GM11168 (cell line): ENCODE results near the gene GRM8.

ENCODE experiments used
- in situ Hi-C: fragments of 300-500 bp; cut with MboI; formaldehyde crosslinking; loops from one replicate; pipeline ENCODE4 v1.12.0; 2022; ENCODE audit warnings: low sequenced_read_pairs; ENCODE audit not compliant: unreplicated experiment

Gene GRM8

GRCh38 chr7:127153315-127153714, 99.4 kb downstream of the GRM8 start:
- in situ Hi-C loops: no loop called here

DNA sequence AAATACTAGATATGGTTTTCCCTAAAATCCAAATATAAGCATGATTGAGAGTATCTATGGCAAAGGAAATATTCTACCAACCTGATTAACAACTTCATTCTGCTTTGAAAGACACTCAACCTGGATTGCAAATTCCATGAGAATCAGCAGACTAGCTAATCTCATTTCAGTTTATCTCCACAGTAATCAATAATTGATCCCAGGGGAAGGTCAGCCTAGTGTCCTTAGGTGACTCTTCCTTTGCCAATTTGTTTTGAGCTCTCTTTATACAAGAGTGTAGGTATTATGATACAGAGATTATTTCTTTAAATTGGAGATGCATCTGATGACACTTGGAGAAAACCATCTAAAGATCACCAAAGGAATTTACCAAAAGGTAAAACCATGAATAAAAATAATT, 100.3 kb downstream of the GRM8 start:
- in situ Hi-C loops: no loop called here

DNA sequence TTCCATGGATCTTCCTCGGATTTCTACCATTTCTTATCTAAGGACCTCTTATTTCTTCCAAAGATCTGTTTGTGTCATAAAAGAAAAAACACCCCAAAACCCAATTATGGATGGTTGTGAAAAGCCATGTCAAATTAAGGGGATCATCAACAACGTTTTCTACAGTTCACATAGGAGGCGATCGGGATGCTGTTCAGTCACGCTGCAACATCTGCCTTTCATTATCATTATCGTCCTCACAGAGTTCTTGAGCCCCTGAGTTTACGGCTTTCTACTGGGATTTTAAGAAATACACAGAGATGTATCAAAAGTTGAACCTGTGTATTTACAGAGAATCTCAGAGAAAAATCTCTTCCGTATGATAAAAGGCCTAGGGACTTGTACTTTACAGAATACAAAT, 101.4 kb downstream of the GRM8 start:
- in situ Hi-C loops: no loop called here

GRCh38 chr7:127150543-127150942, 102.2 kb downstream of the GRM8 start:
- in situ Hi-C loops: no loop called here

DNA sequence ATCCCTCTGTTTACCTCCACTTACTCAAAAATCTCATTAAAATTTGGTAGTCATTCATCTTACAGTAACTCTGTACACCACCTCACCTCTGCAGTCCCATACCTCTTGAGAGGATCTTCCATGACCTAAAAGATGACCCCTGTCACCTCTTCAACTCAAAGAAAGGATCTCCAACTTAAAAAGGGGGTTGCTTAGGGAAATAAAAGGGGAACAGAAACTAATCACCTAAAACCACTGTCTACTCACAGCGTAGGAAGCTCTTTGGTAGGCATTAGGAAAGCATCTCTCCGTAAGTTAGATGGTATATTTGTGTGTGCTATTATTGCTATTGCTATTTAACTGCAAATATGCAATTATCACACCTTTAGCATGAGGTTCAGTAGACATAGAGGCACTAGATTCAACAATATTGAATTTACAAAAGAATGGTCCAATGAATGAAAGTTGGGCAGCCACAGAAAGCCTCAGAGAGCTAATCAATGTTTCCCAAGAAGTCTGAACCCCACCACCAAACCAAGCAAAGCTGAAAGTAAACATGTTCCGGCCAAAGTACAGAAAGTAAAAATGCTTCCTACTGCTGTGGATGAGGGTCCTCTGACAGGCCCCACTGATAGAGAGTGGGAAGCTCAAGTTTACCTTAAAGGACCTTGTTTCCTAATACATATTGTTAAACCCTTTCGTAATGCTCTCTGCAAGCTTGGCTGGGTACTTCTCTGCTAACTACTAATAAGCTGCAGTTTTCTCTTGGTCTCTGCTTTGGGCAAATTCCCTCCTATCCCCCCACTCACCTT, 105.8 kb downstream of the GRM8 start:
- in situ Hi-C loops: no loop called here

GRCh38 chr7:127137146-127137545, 115.6 kb downstream of the GRM8 start:
- in situ Hi-C loops: no loop called here

- in situ Hi-C loops: no loop called here
These were observed 116.8 kb downstream of the GRM8 start for GRCh38 chr7:127135871-127136485.

DNA sequence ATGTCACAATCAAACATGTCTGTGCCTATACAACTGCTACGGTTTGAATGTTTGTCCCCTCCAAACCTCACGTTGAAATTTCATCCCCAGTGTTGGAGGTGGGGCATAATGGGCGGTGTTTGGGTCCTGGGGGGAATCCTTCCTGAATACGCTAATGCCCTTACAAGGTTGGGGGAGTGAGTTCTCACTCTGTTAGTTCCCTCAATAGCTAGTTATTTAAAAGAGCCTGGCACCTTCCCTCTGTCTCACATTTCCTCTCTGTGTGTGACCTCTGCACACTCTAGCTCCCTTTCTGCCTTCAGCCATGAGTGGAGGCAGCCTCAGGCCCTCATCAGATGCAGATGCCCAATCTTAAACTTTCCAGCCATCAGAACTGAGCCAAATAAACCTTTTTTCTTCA, 129.5 kb downstream of the GRM8 start:
- in situ Hi-C loops: no loop called here

- in situ Hi-C loops: no loop called here
These were observed 133.2 kb downstream of the GRM8 start for GRCh38 chr7:127119517-127119916.

DNA sequence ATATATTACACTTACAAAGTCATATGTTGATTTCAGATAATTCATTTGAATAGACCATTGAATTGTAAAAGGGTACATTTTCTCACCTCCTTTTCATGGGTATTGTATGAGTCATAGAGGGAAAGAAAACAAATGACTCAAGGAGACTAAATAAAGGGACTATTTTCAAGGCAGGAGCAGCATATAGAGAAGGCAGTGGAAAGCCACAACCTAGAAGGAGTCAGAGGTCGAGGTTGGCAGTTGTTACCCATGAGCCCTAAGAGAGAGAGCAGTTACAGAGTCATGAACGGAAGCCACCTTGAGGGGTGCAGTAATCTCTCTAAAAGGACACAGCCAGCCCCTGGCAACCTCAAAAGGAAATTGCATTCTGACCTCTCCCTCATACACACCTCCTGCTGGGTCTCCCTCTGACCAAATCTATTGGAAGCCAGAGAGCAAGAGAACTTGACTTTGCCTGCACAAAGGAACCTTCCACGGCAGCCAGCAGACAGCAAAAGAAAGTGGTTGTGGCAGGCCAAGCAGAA, 137.9 kb downstream of the GRM8 start:
- in situ Hi-C loops: no loop called here

- in situ Hi-C loops: no loop called here
These were observed 145.1 kb downstream of the GRM8 start for GRCh38 chr7:127107601-127108007.

DNA sequence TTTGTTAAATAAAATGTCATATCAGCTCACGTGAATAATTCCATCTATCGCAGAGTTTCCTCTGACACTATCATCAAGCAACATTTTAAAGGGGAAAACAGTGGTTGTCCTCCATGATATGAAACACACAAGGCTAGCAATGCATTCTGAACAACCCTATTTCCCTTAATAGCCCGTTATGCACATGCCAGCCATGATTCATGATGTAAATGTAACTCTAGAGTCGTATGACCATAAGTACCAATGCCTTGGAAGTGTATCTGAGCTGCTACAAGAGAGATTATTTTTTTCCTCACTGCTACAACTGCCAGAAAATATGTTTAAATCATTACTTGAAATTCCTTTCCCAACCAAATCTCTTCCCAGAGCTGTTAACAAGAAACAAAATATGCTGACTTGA, 159.4 kb downstream of the GRM8 start:
- in situ Hi-C loops: no loop called here

DNA sequence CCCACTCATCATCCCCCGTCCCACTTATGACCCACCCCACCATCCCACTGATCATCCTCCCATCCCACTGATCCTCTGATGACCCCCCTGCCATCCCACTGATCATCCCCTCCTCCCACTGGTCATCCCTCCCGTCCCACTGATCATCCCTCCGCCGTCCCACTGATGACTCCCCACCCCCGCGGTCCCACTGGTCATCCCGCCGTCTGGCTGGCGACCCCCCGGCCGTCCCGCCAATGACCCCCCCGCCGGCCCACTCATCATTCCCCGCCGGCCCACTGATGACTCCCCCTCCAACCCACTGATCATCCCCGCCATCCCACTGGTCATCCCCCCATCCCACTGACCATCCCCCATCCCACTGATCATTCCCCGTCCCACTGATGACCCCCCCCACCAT, 161.1 kb downstream of the GRM8 start:
- in situ Hi-C loops: no loop called here

- in situ Hi-C loops: no loop called here
These were observed 163.6 kb downstream of the GRM8 start for GRCh38 chr7:127089146-127089545.

DNA sequence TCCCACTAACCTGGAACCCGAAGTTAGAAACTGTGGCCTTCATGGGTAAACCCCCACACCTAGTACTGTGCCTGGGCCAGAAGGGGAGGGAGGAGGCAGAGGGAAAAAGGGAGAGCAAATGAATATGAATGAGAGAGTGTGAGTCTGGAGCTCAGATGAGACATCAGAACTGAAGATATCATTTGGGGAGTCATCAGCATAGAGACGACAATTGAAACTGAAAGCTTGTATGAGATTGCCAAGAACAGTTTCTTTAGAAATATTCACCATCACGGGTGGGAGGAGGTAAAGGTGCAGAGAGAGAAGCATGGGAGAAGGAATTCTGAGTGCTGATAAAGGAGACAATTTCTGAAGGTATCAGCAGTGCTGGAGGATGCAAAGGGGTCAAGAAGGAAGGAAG, 171.2 kb downstream of the GRM8 start:
- in situ Hi-C loops: no loop called here

DNA sequence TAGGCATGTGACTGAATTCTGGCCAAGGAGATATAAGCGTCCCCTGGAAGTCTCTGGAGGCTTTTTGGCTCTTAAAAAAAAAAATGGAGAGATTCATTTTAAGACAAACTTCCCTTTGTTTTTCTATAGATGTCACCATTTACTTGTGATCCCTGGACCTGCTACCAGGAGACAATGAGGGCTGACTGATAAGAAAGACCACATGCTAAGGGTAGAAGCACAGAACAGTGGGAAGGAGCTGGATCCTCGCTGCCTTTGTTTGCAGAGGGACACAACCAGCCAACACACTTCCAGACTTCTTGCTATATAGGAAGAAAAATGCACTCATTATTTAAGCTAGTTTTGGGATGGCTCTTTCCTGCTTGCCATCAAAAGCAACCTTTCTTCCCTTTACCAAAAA, 172.2 kb downstream of the GRM8 start:
- in situ Hi-C loops: no loop called here

GRCh38 chr7:127066974-127067373, 185.8 kb downstream of the GRM8 start:
- in situ Hi-C loops: no loop called here

DNA sequence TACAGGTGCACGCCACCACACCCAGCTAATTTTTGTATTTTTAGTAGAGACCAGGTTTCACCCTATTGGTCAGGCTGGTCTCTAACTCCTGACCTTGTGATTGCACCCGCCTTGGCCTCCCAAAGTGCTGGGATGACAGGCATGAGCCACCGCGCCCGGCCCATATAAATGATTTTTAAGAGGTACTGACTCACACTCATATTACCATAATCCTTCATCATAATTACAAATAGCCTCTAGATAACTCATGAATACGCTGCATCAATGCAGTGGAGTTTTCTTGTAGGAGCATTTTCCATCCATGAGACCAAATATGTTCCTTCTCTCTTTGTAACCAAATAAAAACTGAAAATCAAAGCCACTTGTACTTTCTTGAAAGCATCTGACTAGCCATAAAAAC, 193.3 kb downstream of the GRM8 start:
- in situ Hi-C loops: no loop called here

GRCh38 chr7:127057918-127058317, 194.8 kb downstream of the GRM8 start:
- in situ Hi-C loops: no loop called here

DNA sequence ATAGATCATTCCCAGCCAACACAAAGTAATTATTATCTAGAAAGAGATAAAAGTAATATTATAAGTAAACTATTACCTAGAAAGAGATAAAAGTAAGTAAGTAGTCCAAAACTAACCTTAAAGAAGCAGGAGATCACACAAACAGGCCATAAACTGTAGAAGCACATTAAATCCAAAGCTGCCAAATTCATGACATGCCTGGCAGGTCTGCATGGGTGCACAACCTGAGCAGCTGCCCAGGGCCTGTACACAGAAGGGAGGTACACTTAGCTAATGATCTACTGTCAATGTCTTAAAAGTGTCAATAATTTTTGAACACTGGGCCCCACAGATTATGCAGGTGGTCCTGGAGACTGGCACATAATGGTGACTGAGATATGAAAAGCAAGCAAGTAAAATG, 196.5 kb downstream of the GRM8 start:
- in situ Hi-C loops: no loop called here

DNA sequence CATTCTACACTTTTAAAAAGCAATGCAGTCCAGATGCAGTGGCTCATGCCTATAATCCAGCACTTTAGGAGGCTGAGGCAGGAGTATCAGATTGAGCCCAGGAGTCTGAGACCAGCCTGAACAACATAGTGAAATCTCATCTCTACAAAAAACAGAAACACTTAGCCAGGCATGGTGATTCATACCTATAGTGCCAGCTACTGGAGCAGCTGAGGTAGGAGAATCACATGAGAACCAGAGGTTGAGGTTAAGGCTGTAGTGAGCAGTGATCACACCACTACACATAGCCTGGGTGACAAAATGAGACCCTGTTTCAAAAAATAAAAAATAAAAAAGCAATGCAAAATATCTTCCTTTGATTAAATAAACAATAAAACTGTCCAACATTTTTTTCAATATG, 205.2 kb downstream of the GRM8 start:
- in situ Hi-C loops: no loop called here
